A549 (cell line): ENCODE data around the gene APOBEC3B. TPM values are rescaled to one million over a fixed set of nuclear protein-coding genes. Genes with fewer than 3 reads are reported as not detected.

Source experiments
- ATAC-seq, 2 experiments: fragments of 200-7000 bp in 1 of 2; fragments of >200 bp in 1 of 2; cut with Nextera tagmentation in 1 of 2; cut with Tn5 transposase in 1 of 2; 3 replicates each; pipeline versions ENCODE4 v1.8.0 to v1.9.1; 2018 to 2020; ENCODE audit warnings: mild to moderate bottlenecking in 1 of 2, moderate library complexity in 1 of 2
- CTCF ChIA-PET: fragments of 300-600 bp; sonication (Branson Sonifier 250); formaldehyde crosslinking; extraction: SDS; loops from one replicate; lab custom pipeline; 2021; ENCODE audit warnings: antibody characterized with exemption, inconsistent platforms; lab: Yijun Ruan, JAX
- POLR2A ChIA-PET: fragments of 350-600 bp; formaldehyde crosslinking; extraction: SDS; loops from one replicate; lab custom pipeline; 2021; ENCODE audit warnings: antibody characterized with exemption, inconsistent platforms; lab: Yijun Ruan, JAX
- DNase-seq, 2 experiments: peaks; one replicate each; pipeline versions ENCODE4 v3.0.0 to v3.0.0-alpha.2; 2011 to 2016; ENCODE audit warnings: low read depth in 1 of 2, low spot score in 1 of 2
- FAIRE-seq: peaks from 2 replicates; lab custom pipeline; 2011; peaks lifted over from hg19 to GRCh38; lab: Jason Lieb, UNC
- H3K27ac ChIP-seq, 2 experiments: fragments of >200 bp; sonication (Bioruptor Twin); formaldehyde crosslinking; 3 replicates each; pipeline ENCODE4 v1.5.1; 2016 to 2017
- H3K4me1 ChIP-seq: fragments of >200 bp; sonication (Bioruptor Twin); formaldehyde crosslinking; 3 replicates; pipeline ENCODE4 v1.6.1; 2016
- H3K4me2 ChIP-seq: fragments of >200 bp; sonication (Bioruptor Twin); formaldehyde crosslinking; 3 replicates; pipeline ENCODE4 v1.6.1; 2016
- H3K4me3 ChIP-seq: fragments of >200 bp; sonication (Bioruptor Twin); formaldehyde crosslinking; 3 replicates; pipeline ENCODE4 v1.5.1; 2016
- H3K9me3 ChIP-seq: fragments of >200 bp; sonication (Bioruptor Twin); formaldehyde crosslinking; 3 replicates; pipeline ENCODE4 v1.6.1; 2016
- CEBPB ChIP-seq, 2 experiments: fragments of >200 bp in 1 of 2; sonication (Bioruptor Twin) in 1 of 2; formaldehyde crosslinking in 1 of 2; IDR thresholded peaks; 2 replicates each; pipeline ENCODE4 v1.6.1; 2012 to 2016
- CTCF ChIP-seq: fragments of >200 bp; sonication (Bioruptor Twin); formaldehyde crosslinking; IDR thresholded peaks from 3 replicates; pipeline ENCODE4 v1.5.1; 2016
- EHF ChIP-seq: fragments of 250-450 bp; sonication (Bioruptor Pico); IDR thresholded peaks from 2 replicates; pipeline ENCODE4 v1.5.0; 2020; ENCODE audit warnings: mild to moderate bottlenecking
- ESRRA ChIP-seq: fragments of 150-350 bp; IDR thresholded peaks from 2 replicates; pipeline ENCODE4 v1.6.1; 2014; ENCODE audit warnings: mild to moderate bottlenecking, low read length, borderline replicate concordance
- FOSL2 ChIP-seq, 2 experiments: fragments of 450-650 bp in 1 of 2; fragments of >200 bp in 1 of 2; sonication (Bioruptor Twin) in 1 of 2; formaldehyde crosslinking; IDR thresholded peaks; 2 replicates each; pipeline versions ENCODE4 v1.5.0 to v1.6.1; 2016 to 2020; ENCODE audit warnings: mild to moderate bottlenecking in 1 of 2, moderate library complexity in 1 of 2
- FOXS1 ChIP-seq: fragments of 250-450 bp; sonication (Bioruptor Pico); IDR thresholded peaks from 2 replicates; pipeline ENCODE4 v1.5.0; 2020; ENCODE audit warnings: mild to moderate bottlenecking, moderate library complexity
- GATA3 ChIP-seq: IDR thresholded peaks from 2 replicates; pipeline ENCODE4 v1.6.1; 2012; ENCODE audit warnings: borderline replicate concordance
- HEYL ChIP-seq: fragments of 250-450 bp; sonication (Bioruptor Pico); IDR thresholded peaks from 2 replicates; pipeline ENCODE4 v1.8.0; 2021; ENCODE audit warnings: mild to moderate bottlenecking, moderate library complexity
- HOXA7 ChIP-seq: fragments of 250-450 bp; sonication (Bioruptor Pico); IDR thresholded peaks from 2 replicates; pipeline ENCODE4 v1.5.0; 2020; ENCODE audit warnings: mild to moderate bottlenecking, moderate library complexity
- JUN ChIP-seq, 2 experiments: fragments of >200 bp; sonication (Bioruptor Twin); formaldehyde crosslinking; IDR thresholded peaks; 2 replicates in 1 of 2; 3 replicates in 1 of 2; pipeline ENCODE4 v1.6.1; 2016 to 2017
- MYC ChIP-seq: IDR thresholded peaks from 2 replicates; pipeline ENCODE4 v1.6.1; 2012; ENCODE audit warnings: mild to moderate bottlenecking, inconsistent platforms, low read length, improper control_type of control experiment, borderline replicate concordance
- NFE2L2 ChIP-seq: fragments of 150-350 bp; conservative IDR thresholded peaks from 2 replicates; pipeline ENCODE4 v1.6.1; 2014; ENCODE audit warnings: low read length
- NPAS2 ChIP-seq: fragments of 250-450 bp; sonication (Bioruptor Pico); IDR thresholded peaks from 2 replicates; pipeline ENCODE4 v1.8.0; 2022; ENCODE audit warnings: mild to moderate bottlenecking, moderate library complexity, borderline replicate concordance
- NR3C1 ChIP-seq: fragments of >200 bp; sonication (Bioruptor Twin); formaldehyde crosslinking; IDR thresholded peaks from 3 replicates; pipeline ENCODE4 v1.6.1; 2017
- PBX3 ChIP-seq: IDR thresholded peaks from 2 replicates; pipeline ENCODE4 v1.6.1; 2012
- PHF8 ChIP-seq: fragments of 200-600 bp; sonication (generic); IDR thresholded peaks from 2 replicates; pipeline ENCODE4 v1.6.1; 2016; ENCODE audit warnings: low read depth, mild to moderate bottlenecking, antibody characterized with exemption, moderate library complexity, borderline replicate concordance
- POLR2AphosphoS2 ChIP-seq: conservative IDR thresholded peaks from 2 replicates; pipeline ENCODE4 v1.6.1; 2012; ENCODE audit warnings: low read length, improper control_type of control experiment, inconsistent platforms
- RAD21 ChIP-seq, 2 experiments: fragments of >200 bp in 1 of 2; sonication (Bioruptor Twin) in 1 of 2; formaldehyde crosslinking in 1 of 2; IDR thresholded peaks in 1 of 2; conservative IDR thresholded peaks in 1 of 2; 2 replicates in 1 of 2; 3 replicates in 1 of 2; pipeline ENCODE4 v1.6.1; 2012 to 2018; ENCODE audit warnings: inconsistent platforms in 1 of 2
- RARB ChIP-seq: fragments of 250-450 bp; sonication (Bioruptor Pico); IDR thresholded peaks from 2 replicates; pipeline ENCODE4 v1.8.0; 2021; ENCODE audit warnings: mild to moderate bottlenecking, moderate library complexity
- RCOR1 ChIP-seq: fragments of 150-350 bp; IDR thresholded peaks from 2 replicates; pipeline ENCODE4 v1.6.1; 2014; ENCODE audit warnings: antibody characterized with exemption, low read length, low read depth
- RFX5 ChIP-seq: fragments of 450-650 bp; IDR thresholded peaks from 2 replicates; pipeline ENCODE4 v1.7.1; 2014; ENCODE audit warnings: antibody characterized with exemption, mild to moderate bottlenecking, moderate library complexity
- RNF2 ChIP-seq: fragments of 200-600 bp; sonication (generic); IDR thresholded peaks from 2 replicates; pipeline ENCODE4 v1.6.1; 2016; ENCODE audit warnings: low read depth, mild to moderate bottlenecking, antibody characterized with exemption, moderate library complexity, borderline replicate concordance
- SREBF2 ChIP-seq: fragments of 450-650 bp; IDR thresholded peaks from 2 replicates; pipeline ENCODE4 v1.6.1; 2014; ENCODE audit warnings: mild to moderate bottlenecking, moderate library complexity
- ZC3H11A ChIP-seq: fragments of 450-650 bp; IDR thresholded peaks from 2 replicates; pipeline ENCODE4 v1.6.1; 2014; ENCODE audit warnings: antibody characterized with exemption, mild to moderate bottlenecking
- ZFP36 ChIP-seq: fragments of 450-650 bp; IDR thresholded peaks from 2 replicates; pipeline ENCODE4 v1.6.1; 2014; ENCODE audit warnings: borderline replicate concordance; ENCODE audit not compliant: partially characterized antibody
- ZNF302 ChIP-seq: fragments of 250-450 bp; sonication (Bioruptor Pico); IDR thresholded peaks from 2 replicates; pipeline ENCODE4 v1.9.0; 2021; ENCODE audit warnings: inconsistent platforms, mild to moderate bottlenecking, moderate library complexity
- WGBS: methylation state at CpG from one replicate; pipeline ENCODE4 v1.1.6; 2017; ENCODE audit errors: missing lambda C conversion rate; 5-methylcytosine and 5-hydroxymethylcytosine counted together
- polyA plus RNA-seq, 4 experiments: library from polyadenylated mRNA; depleted of rRNA in 3 of 4; stranded (reverse); fragments of >200 nt; fragmentation: RNase III in 1 of 4; extraction: RNeasy Plus Mini Kit Qiagen cat#74134 plus additional on column Dnase treatment in 1 of 4; gene quantifications; 2 replicates in 3 of 4; 3 replicates in 1 of 4; pipeline ENCODE4 v1.2.3, GENCODE V29; 2011 to 2017
- TF ChIP-seq, protein P1 (sequence below): fragments of >200 bp; sonication (Bioruptor Twin); formaldehyde crosslinking; IDR thresholded peaks from 3 replicates; pipeline ENCODE4 v1.6.1; 2016
- TF ChIP-seq, protein P2 (sequence below): fragments of 150-350 bp; IDR thresholded peaks from 2 replicates; pipeline ENCODE4 v1.6.1; 2014; ENCODE audit warnings: low read depth, mild to moderate bottlenecking, low read length

The APOBEC3B gene
- polyA plus RNA-seq, 2 of the 4 experiments (the other 2 are of a cell fraction) = 16.7 to 19.6 TPM

DNA sequence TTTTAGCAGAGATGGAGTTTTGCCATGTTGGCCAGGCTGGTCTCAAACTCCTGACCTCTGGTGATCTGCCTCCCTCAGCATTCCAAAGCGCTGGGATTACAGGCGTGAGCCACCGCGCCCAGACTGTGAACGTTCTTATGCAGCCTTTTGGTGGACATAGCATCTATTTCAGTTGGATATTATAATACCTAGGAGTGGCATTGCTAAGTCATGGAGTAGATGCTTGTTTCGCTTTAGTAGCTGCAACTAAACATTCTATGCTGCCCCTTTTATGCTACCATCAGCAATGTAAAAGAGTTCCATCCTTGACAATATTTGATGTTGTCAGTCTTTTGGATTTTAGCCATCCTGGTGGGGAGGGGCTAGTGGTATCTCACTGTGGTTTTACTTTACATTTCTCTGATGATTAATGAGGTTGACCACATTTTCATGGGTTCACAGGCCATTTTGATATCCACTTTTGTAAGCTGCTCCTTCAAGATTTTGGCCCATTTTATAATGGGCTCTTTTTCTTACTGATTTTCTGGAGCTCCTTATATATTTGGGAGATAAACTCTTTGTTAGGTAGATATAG is 41.2 kb upstream of the APOBEC3B start:
- ATAC-seq (no peak), DNase-seq (no peak), FAIRE-seq (no peak)
- H3K4me3 ChIP-seq = no peak overlapping the region
- no peak overlapping the region for H3K27ac ChIP-seq
- no peak overlapping the region for H3K4me2 ChIP-seq
- no peaks in the 10 kb centered on the region for H3K4me1 ChIP-seq
- no peak for TF ChIP-seq RFX5
- TF ChIP-seq CTCF = no peak
- TF ChIP-seq, protein P1, sequence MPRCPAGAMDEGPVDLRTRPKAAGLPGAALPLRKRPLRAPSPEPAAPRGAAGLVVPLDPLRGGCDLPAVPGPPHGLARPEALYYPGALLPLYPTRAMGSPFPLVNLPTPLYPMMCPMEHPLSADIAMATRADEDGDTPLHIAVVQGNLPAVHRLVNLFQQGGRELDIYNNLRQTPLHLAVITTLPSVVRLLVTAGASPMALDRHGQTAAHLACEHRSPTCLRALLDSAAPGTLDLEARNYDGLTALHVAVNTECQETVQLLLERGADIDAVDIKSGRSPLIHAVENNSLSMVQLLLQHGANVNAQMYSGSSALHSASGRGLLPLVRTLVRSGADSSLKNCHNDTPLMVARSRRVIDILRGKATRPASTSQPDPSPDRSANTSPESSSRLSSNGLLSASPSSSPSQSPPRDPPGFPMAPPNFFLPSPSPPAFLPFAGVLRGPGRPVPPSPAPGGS = no peak
- no peak for TF ChIP-seq JUN (IDR thresholded peaks at IDR 0.05)
- TF ChIP-seq PBX3 = no peak
- no peak for TF ChIP-seq POLR2AphosphoS2
- no peak for TF ChIP-seq NPAS2 (CRISPR knock-in tag)
- no peak for TF ChIP-seq CEBPB (IDR thresholded peaks at IDR 0.05)
- TF ChIP-seq RCOR1 = no peak
- TF ChIP-seq ESRRA = no peak
- TF ChIP-seq, protein P2, sequence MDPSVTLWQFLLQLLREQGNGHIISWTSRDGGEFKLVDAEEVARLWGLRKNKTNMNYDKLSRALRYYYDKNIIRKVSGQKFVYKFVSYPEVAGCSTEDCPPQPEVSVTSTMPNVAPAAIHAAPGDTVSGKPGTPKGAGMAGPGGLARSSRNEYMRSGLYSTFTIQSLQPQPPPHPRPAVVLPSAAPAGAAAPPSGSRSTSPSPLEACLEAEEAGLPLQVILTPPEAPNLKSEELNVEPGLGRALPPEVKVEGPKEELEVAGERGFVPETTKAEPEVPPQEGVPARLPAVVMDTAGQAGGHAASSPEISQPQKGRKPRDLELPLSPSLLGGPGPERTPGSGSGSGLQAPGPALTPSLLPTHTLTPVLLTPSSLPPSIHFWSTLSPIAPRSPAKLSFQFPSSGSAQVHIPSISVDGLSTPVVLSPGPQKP = no peak
- TF ChIP-seq EHF = no peak
- no peak for TF ChIP-seq GATA3
- TF ChIP-seq RNF2 = no peak
- TF ChIP-seq FOSL2 (IDR thresholded peaks at IDR 0.05) = no peak
- no peak for TF ChIP-seq FOSL2 (CRISPR knock-in tag; IDR thresholded peaks at IDR 0.05)
- TF ChIP-seq SREBF2 = no peak
- no peak for TF ChIP-seq PHF8
- H3K9me3 ChIP-seq = no peaks in the 10 kb centered on the region
- ChIA-PET CTCF (interaction anchor here (1.3 to 2.1 kb wide), 4 partner anchors 11 to 172 kb away, joined by 3 to 7 read pairs (median 5); no protein-coding TSS in a partner anchor), POLR2A (no interaction called here)
- WGBS = 83% methylated on average over 6 of the region's 6 CpGs

DNA sequence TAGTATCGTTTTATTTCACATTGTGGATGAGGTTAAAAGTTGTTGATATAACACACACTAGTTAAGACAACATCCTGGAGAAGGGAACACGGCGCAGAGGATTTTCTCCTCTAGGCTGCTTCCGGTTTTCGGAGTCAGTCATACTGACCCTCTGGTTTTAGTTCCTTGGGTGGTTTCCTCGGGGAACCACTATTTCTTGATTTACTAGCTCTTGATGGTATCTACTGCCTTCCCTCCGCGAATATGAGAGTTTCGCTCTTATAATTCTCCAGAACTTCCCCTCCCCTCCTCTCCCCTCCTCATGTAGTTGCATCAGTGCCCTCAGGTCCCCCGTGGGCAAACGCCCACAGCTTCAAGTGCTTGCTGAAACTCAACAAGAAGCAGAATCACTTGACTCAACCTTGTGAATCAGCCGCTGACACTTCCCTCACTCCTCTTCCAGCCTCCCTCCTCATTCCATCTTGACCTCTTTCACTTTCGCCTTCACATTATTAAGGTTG is 40.6 kb upstream of the APOBEC3B start:
- DNase-seq (no peak), ATAC-seq (no peak), FAIRE-seq (no peak)
- H3K27ac ChIP-seq = no peak overlapping the region
- H3K4me3 ChIP-seq = no peak overlapping the region
- H3K4me2 ChIP-seq = no peak overlapping the region
- CTCF ChIA-PET = interaction anchor here (1.3 to 2.1 kb wide), 2 partner anchors 11 to 172 kb away, joined by 3 to 7 read pairs; no protein-coding TSS in a partner anchor
- no peaks in the 10 kb centered on the region for H3K9me3 ChIP-seq
- POLR2A ChIA-PET = no interaction called here
- 68% methylated on average over 13 of the region's 13 CpGs for WGBS
- TF ChIP-seq ZNF302 (CRISPR knock-in tag) (no peak), ZC3H11A (no peak), MYC (no peak), NFE2L2 (no peak), RAD21 (conservative IDR thresholded peaks at IDR 0.05 in 1 of 2, IDR thresholded peaks at IDR 0.05 in 1 of 2) (no peak), FOXS1 (CRISPR knock-in tag) (no peak), HEYL (no peak), ZFP36 (no peak), HOXA7 (no peak), NR3C1 (no peak), RARB (CRISPR knock-in tag) (no peak)
- TF ChIP-seq, all 56 proteins: peak for 0
- no peaks in the 10 kb centered on the region for H3K4me1 ChIP-seq
